ENCODE measurements around the gene DNAAF9.

Gene DNAAF9

GRCh38 chr20:3396492-3396891, 11.0 kb downstream of the DNAAF9 start:
- no peak overlapping the region for H3K4me3 ChIP-seq (ENCODE audit: low read depth, low read length)
- DNase-seq (ENCODE audit: low read depth): no peak
- no peak for TF ChIP-seq CTCF (IDR thresholded peaks at IDR 0.05; ENCODE audit: insufficient read depth, low read depth, low read length, missing control alignments)

DNA sequence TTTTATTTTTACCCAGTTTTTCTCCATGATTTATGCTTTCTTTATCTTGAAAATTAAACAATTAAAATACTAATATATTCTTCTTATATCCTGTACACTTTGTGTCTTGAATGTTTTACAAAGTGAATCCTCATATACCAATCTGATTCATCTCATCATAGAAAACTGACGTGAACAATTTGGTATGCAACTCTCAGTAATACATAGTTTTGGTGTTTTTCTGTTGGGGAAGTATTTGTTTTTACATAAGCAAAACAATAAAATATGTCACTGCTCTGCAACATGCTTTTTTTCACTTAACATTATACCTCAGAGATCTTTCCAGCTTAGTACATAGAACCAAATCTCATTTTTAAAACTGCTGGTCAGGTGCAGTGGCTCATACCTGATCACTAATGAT, 14.7 kb downstream of the DNAAF9 start:
- no peak for TF ChIP-seq CTCF (IDR thresholded peaks at IDR 0.05; ENCODE audit: insufficient read depth, low read depth, low read length, missing control alignments)
- no peak for DNase-seq (ENCODE audit: low read depth)
- no peak overlapping the region for H3K4me3 ChIP-seq (ENCODE audit: low read depth, low read length)

GRCh38 chr20:3390759-3391425, 16.6 kb downstream of the DNAAF9 start:
- TF ChIP-seq CTCF (IDR thresholded peaks at IDR 0.05; ENCODE audit: insufficient read depth, low read depth, low read length, missing control alignments): no peak
- DNase-seq (ENCODE audit: low read depth): no peak
- H3K4me3 ChIP-seq (ENCODE audit: low read depth, low read length): no peak overlapping the region

DNA sequence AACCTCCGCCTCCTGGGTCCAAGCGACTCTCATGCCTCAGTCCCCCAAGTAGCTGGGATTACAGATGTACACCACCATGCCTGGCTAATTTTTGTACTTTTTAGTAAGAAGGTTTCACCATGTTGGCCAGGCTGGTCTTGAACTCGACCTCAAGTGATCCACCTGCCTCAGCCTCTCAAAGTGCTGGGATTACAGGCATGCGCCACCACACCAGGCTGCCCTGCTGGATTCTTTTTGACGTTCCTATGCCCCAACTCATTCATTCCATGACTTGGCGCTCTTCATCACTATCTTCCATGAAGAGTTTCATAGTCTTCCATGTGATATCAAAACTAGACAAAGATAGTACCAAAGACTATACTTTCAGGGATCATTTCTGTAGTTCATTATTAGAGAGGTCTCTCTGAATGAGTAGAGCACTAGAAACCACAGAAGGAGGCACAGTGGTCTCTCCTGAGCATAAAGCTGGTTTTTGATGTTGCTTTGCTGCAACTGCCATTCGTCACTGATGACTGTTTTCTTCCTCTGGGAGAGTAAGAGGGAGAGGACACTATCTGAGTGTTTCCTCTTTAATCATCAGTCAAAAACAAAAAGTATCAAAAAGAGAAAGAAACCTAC, 23.5 kb downstream of the DNAAF9 start:
- no peak for TF ChIP-seq CTCF (IDR thresholded peaks at IDR 0.05; ENCODE audit: insufficient read depth, low read depth, low read length, missing control alignments)
- H3K4me3 ChIP-seq (ENCODE audit: low read depth, low read length): no peak overlapping the region
- DNase-seq (ENCODE audit: low read depth): peak; percentile 50

DNA sequence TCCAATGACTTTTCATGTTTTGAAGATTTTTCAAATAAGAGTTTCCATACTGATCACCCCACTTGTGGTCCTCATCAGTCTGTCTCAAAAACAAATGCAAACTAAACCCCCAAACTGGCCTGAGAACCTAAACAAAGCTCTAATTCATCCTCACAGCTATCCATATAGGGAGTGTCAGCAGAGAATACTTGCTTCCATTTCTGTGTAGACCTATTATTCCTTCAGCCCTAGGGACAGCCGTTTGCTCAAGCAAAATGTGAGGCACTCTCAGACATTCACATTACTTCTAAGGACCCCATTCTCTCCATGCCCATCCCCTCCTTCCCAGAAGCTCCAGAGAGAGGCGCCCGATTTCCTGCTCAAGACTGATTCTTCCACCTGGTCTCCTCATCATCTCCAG, 24.6 kb downstream of the DNAAF9 start:
- no peak for TF ChIP-seq CTCF (IDR thresholded peaks at IDR 0.05; ENCODE audit: insufficient read depth, low read depth, low read length, missing control alignments)
- no peak for DNase-seq (ENCODE audit: low read depth)
- H3K4me3 ChIP-seq (ENCODE audit: low read depth, low read length): no peak overlapping the region

GRCh38 chr20:3380228-3381070, 27.0 kb downstream of the DNAAF9 start:
- no peak for TF ChIP-seq CTCF (IDR thresholded peaks at IDR 0.05; ENCODE audit: insufficient read depth, low read depth, low read length, missing control alignments)
- no peak for DNase-seq (ENCODE audit: low read depth)
- no peak overlapping the region for H3K4me3 ChIP-seq (ENCODE audit: low read depth, low read length)
